Neural progenitor cell (in vitro differentiated cells): ENCODE data around the gene HINFP. TPM values are rescaled to one million over a fixed set of nuclear protein-coding genes. Genes with fewer than 3 reads are reported as not detected.

Experiments
- DNase-seq: peaks from one replicate; pipeline ENCODE4 v3.0.0-alpha.2; 2016; ENCODE audit warnings: low spot score
- H2AFZ ChIP-seq: fragments of 200-600 bp; sonication (generic); replicated peaks from 2 replicates; pipeline ENCODE4 v1.6.1; 2016; ENCODE audit warnings: antibody characterized with exemption
- H3F3A ChIP-seq: fragments of 200-600 bp; sonication (generic); 2 replicates; pipeline ENCODE4 v1.6.1; 2016; ENCODE audit warnings: antibody characterized with exemption, low read depth
- H3K27ac ChIP-seq: fragments of 200-600 bp; sonication (generic); 2 replicates; pipeline ENCODE4 v1.5.1; 2016; ENCODE audit warnings: mild to moderate bottlenecking
- H3K27me3 ChIP-seq: fragments of 200-600 bp; sonication (generic); 2 replicates; pipeline ENCODE4 v1.6.1; 2016; ENCODE audit warnings: mild to moderate bottlenecking, moderate library complexity
- H3K36me3 ChIP-seq: fragments of 200-600 bp; sonication (generic); 2 replicates; pipeline ENCODE4 v1.5.1; 2016
- H3K4me1 ChIP-seq: fragments of 200-600 bp; sonication (generic); 2 replicates; pipeline ENCODE4 v1.6.1; 2016; ENCODE audit warnings: mixed run types
- H3K4me2 ChIP-seq: fragments of 200-600 bp; sonication (generic); 2 replicates; pipeline ENCODE4 v1.6.1; 2016
- H3K4me3 ChIP-seq: fragments of 200-600 bp; sonication (generic); 2 replicates; pipeline ENCODE4 v1.5.1; 2016
- H3K79me2 ChIP-seq: fragments of 200-600 bp; sonication (generic); 2 replicates; pipeline ENCODE4 v1.6.1; 2016; ENCODE audit warnings: low read depth
- H3K9ac ChIP-seq: fragments of 200-600 bp; sonication (generic); 2 replicates; pipeline ENCODE4 v1.6.1; 2016
- H3K9me3 ChIP-seq: fragments of 200-600 bp; sonication (generic); 2 replicates; pipeline ENCODE4 v1.5.1; 2016; ENCODE audit warnings: low read depth
- H4K20me1 ChIP-seq: fragments of 200-600 bp; sonication (generic); 2 replicates; pipeline ENCODE4 v1.6.1; 2016; ENCODE audit warnings: low read depth
- H3K27ac Mint-ChIP-seq: 3 replicates; pipeline ENCODE4 v1.8.0; 2021; ENCODE audit warnings: mixed read lengths
- H3K27me3 Mint-ChIP-seq: 2 replicates; pipeline ENCODE4 v1.8.0; 2022; ENCODE audit warnings: low read depth, mild to moderate bottlenecking, inconsistent platforms, moderate library complexity, mixed read lengths; ENCODE audit not compliant: insufficient read depth
- H3K36me3 Mint-ChIP-seq: 3 replicates; pipeline ENCODE4 v1.8.0; 2021; ENCODE audit warnings: mixed read lengths
- H3K4me1 Mint-ChIP-seq: 3 replicates; pipeline ENCODE4 v1.8.0; 2021; ENCODE audit warnings: mixed read lengths
- H3K4me3 Mint-ChIP-seq: 3 replicates; pipeline ENCODE4 v1.8.0; 2021; ENCODE audit warnings: mild to moderate bottlenecking, moderate library complexity, mixed read lengths
- H3K9me3 Mint-ChIP-seq: 3 replicates; pipeline ENCODE4 v1.8.0; 2020; ENCODE audit warnings: mixed read lengths
- EZH2 ChIP-seq: fragments of 200-600 bp; sonication (generic); IDR thresholded peaks from 2 replicates; pipeline ENCODE4 v1.6.1; 2017; ENCODE audit warnings: antibody characterized with exemption, mild to moderate bottlenecking, moderate library complexity
- EZH2phosphoT487 ChIP-seq: fragments of 200-600 bp; sonication (generic); IDR thresholded peaks from 2 replicates; pipeline ENCODE4 v1.6.1; 2017; ENCODE audit warnings: antibody characterized with exemption
- total RNA-seq: library from RNA; depleted of rRNA; stranded (reverse); fragments of >200 nt; gene quantifications from 2 replicates; pipeline ENCODE4 v1.2.3, GENCODE V29; 2015; ENCODE audit warnings: low replicate concordance
- TF ChIP-seq, protein P1 (sequence below): fragments of 200-600 bp; sonication (generic); IDR thresholded peaks from 2 replicates; pipeline ENCODE4 v1.5.1; 2017; ENCODE audit warnings: antibody characterized with exemption, mild to moderate bottlenecking

HINFP gene
- total RNA-seq, 1 donor from 2014 or later, result 32.5 TPM

DNA sequence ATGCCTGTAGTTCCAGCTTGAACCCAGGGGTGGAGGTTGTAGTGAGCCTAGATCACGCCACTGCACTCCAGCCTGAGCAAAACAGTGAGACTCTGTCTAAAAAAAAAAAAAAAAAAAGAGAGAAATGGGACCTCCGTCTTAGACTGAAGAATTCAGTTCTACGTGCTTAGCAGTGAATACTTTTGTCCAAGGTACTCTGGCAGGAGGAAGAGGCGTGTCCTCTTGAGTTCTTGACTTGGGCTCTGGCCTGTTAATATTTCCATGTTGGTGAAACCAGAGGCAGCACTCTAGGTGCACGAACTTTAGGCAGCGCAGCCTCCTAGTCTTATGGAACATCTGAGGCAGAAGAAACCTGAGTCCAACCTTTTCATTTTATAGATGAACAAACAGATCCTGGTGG, 34.3 kb upstream of the HINFP start:
- TF ChIP-seq, protein P1, sequence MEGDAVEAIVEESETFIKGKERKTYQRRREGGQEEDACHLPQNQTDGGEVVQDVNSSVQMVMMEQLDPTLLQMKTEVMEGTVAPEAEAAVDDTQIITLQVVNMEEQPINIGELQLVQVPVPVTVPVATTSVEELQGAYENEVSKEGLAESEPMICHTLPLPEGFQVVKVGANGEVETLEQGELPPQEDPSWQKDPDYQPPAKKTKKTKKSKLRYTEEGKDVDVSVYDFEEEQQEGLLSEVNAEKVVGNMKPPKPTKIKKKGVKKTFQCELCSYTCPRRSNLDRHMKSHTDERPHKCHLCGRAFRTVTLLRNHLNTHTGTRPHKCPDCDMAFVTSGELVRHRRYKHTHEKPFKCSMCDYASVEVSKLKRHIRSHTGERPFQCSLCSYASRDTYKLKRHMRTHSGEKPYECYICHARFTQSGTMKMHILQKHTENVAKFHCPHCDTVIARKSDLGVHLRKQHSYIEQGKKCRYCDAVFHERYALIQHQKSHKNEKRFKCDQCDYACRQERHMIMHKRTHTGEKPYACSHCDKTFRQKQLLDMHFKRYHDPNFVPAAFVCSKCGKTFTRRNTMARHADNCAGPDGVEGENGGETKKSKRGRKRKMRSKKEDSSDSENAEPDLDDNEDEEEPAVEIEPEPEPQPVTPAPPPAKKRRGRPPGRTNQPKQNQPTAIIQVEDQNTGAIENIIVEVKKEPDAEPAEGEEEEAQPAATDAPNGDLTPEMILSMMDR, result no peak
- TF ChIP-seq EZH2phosphoT487 (no peak), EZH2 (no peak)
- Histone ChIP-seq H3K36me3 (no peaks in the 10 kb centered on the region), H3K9me3 (no peaks in the 10 kb centered on the region), H3K4me1 (peaks cover 13% of the 10 kb centered on the region), H3K27me3 (no peaks in the 10 kb centered on the region), H4K20me1 (peaks cover 37% of the 10 kb centered on the region), H3K4me2 (no peak overlapping the region), H3K9ac (no peak overlapping the region), H3K4me3 (no peak overlapping the region), H3K27ac (no peak overlapping the region), H3F3A (peaks cover 45% of the 10 kb centered on the region), H2AFZ (no peak overlapping the region), H3K79me2 (peaks cover 37% of the 10 kb centered on the region)
- no peak for DNase-seq
- Mint-ChIP-seq H3K27ac (no peak overlapping the region), H3K4me1 (peaks cover 34% of the 10 kb centered on the region), H3K9me3 (no peaks in the 10 kb centered on the region), H3K36me3 (peaks cover 7% of the 10 kb centered on the region), H3K4me3 (peak overlapping the region; percentile 55), H3K27me3 (peaks cover 4% of the 10 kb centered on the region)

DNA sequence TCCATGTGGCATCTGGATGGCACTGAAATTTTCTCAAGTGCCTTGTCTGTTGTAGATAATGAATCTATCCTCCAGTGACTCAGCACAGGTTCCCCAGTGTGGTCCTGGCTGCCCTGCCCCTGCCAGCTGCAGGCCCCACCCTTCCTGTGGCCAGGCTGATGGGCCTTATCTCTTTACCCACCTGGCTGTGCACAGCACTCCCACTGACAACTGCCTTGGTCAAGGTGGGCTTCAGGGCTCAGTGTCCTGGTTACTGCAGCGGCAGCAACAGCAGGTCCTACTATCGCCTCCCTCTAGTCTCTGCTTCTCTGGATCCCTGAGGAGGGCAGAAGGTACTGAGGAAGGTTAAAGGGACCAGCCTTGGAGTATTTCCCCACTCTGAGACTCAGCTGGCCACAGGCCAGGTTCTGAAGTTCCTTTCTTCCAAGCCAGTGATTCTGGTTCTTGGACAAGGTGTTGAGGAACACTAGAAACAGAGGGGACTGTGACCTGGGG, 33.6 kb upstream of the HINFP start:
- Mint-ChIP-seq H3K9me3 (no peaks in the 10 kb centered on the region), H3K4me3 (peak overlapping the region; percentile 55), H3K27me3 (peaks cover 7% of the 10 kb centered on the region), H3K4me1 (peaks cover 40% of the 10 kb centered on the region), H3K36me3 (peaks cover 12% of the 10 kb centered on the region), H3K27ac (no peak overlapping the region)
- Histone ChIP-seq H3K36me3 (no peaks in the 10 kb centered on the region), H3K9ac (no peak overlapping the region), H3K4me3 (no peak overlapping the region), H3K27ac (no peak overlapping the region), H3K4me2 (no peak overlapping the region), H3K9me3 (no peaks in the 10 kb centered on the region), H3F3A (peaks cover 46% of the 10 kb centered on the region), H3K27me3 (no peaks in the 10 kb centered on the region), H4K20me1 (peaks cover 44% of the 10 kb centered on the region), H3K79me2 (peaks cover 44% of the 10 kb centered on the region), H2AFZ (no peak overlapping the region), H3K4me1 (peaks cover 20% of the 10 kb centered on the region)
- TF ChIP-seq EZH2 (no peak), EZH2phosphoT487 (no peak)
- TF ChIP-seq, protein P1, result no peak
- no peak for DNase-seq

DNA sequence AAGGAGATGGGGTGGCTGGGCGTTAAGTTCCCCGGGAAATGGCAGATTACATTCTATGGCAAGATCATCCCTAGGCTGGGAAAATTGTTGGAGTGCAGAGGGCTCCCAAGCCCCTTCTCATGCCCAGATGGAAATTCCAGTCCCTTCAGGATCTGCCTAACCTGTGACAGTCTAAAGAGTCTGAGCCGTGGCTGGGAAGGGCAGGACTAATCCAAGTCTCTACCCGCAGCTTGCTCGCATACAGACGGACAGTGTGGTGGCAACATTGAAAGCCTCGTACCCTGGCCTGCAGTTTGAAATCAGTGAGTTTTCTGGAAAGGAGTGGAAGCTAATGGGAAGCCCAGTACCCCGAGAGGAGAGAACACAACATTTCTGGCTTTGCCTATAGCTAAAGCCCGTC, 33.0 kb upstream of the HINFP start:
- Histone ChIP-seq H4K20me1 (peaks cover 50% of the 10 kb centered on the region), H3K4me1 (peaks cover 26% of the 10 kb centered on the region), H3K27ac (no peak overlapping the region), H3K9me3 (no peaks in the 10 kb centered on the region), H3K4me2 (no peak overlapping the region), H3K9ac (no peak overlapping the region), H3K27me3 (no peaks in the 10 kb centered on the region), H3K79me2 (peaks cover 50% of the 10 kb centered on the region), H3F3A (peaks cover 52% of the 10 kb centered on the region), H3K36me3 (no peaks in the 10 kb centered on the region), H2AFZ (no peak overlapping the region), H3K4me3 (no peak overlapping the region)
- Mint-ChIP-seq H3K9me3 (no peaks in the 10 kb centered on the region), H3K36me3 (peaks cover 15% of the 10 kb centered on the region), H3K4me1 (peaks cover 43% of the 10 kb centered on the region), H3K27ac (no peak overlapping the region), H3K4me3 (no peak overlapping the region), H3K27me3 (peaks cover 8% of the 10 kb centered on the region)
- DNase-seq, result no peak
- TF ChIP-seq EZH2phosphoT487 (no peak), EZH2 (no peak)
- TF ChIP-seq, protein P1, result no peak
